ENCODE results near the gene SDC1. TPM values are rescaled to one million over a fixed set of nuclear protein-coding genes. Genes with fewer than 3 reads are reported as not detected.

Gene SDC1
- total and polyA plus RNA-seq, 9 donors: 6.3 to 37.9 (median 13.9) TPM

GRCh38 chr2:20178666-20179465 is 46.1 kb downstream of the SDC1 start:
- WGBS (ENCODE audit: insufficient coverage): 76% methylated on average over 4 of the region's 10 CpGs
- DNase-seq: no peak
- H3K27me3 ChIP-seq (ENCODE audit: control insufficient read depth, insufficient read depth, low read length): no peaks in the 10 kb centered on the region
- H3K4me3 ChIP-seq (ENCODE audit: low read length): no peak overlapping the region
- H3K36me3 ChIP-seq (ENCODE audit: control insufficient read depth, insufficient read depth, low read length): no peaks in the 10 kb centered on the region
- no peaks in the 10 kb centered on the region for H3K9me3 ChIP-seq (replicated peaks; ENCODE audit: control insufficient read depth, low read depth, low read length)
- no peak overlapping the region for H3K27ac ChIP-seq (ENCODE audit: low read length)
- H3K4me1 ChIP-seq (ENCODE audit: control insufficient read depth, insufficient read depth, low read length): no peaks in the 10 kb centered on the region

DNA sequence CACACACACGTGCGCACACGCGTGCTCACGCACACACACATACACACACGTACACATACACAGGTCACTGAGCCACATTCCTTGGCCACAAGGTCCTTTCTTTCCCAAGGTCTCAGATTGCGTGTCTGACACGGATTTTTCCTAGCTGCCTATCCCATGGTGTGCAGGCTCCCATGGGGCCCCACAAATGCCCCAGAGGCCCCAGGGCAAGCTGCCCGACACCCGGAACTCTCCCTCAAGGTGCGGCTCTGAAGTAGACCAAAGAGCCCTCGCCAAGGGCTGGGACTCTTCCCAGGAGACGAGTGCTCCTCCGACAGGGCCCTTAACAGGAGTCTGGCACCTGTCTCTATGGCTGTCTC is 46.7 kb downstream of the SDC1 start:
- no peak overlapping the region for H3K4me3 ChIP-seq (ENCODE audit: low read length)
- no peaks in the 10 kb centered on the region for H3K4me1 ChIP-seq (ENCODE audit: control insufficient read depth, insufficient read depth, low read length)
- WGBS (ENCODE audit: insufficient coverage): 74% methylated on average over 14 of the region's 14 CpGs
- no peaks in the 10 kb centered on the region for H3K9me3 ChIP-seq (replicated peaks; ENCODE audit: control insufficient read depth, low read depth, low read length)
- H3K36me3 ChIP-seq (ENCODE audit: control insufficient read depth, insufficient read depth, low read length): no peaks in the 10 kb centered on the region
- H3K27me3 ChIP-seq (ENCODE audit: control insufficient read depth, insufficient read depth, low read length): no peaks in the 10 kb centered on the region
- H3K27ac ChIP-seq (ENCODE audit: low read length): no peak overlapping the region
- DNase-seq: no peak

GRCh38 chr2:20177556-20178248 is 47.2 kb downstream of the SDC1 start:
- Histone ChIP-seq H3K9me3 (replicated peaks; ENCODE audit: control insufficient read depth, low read depth, low read length) (no peaks in the 10 kb centered on the region), H3K27ac (ENCODE audit: low read length) (no peak overlapping the region), H3K36me3 (ENCODE audit: control insufficient read depth, insufficient read depth, low read length) (no peaks in the 10 kb centered on the region), H3K4me1 (ENCODE audit: control insufficient read depth, insufficient read depth, low read length) (no peaks in the 10 kb centered on the region), H3K4me3 (ENCODE audit: low read length) (no peak overlapping the region), H3K27me3 (ENCODE audit: control insufficient read depth, insufficient read depth, low read length) (no peaks in the 10 kb centered on the region)
- no peak for DNase-seq
- WGBS (ENCODE audit: insufficient coverage): 97% methylated on average over 3 of the region's 10 CpGs

- Histone ChIP-seq H3K4me3 (ENCODE audit: low read length) (no peak overlapping the region), H3K27me3 (ENCODE audit: control insufficient read depth, insufficient read depth, low read length) (no peaks in the 10 kb centered on the region), H3K36me3 (ENCODE audit: control insufficient read depth, insufficient read depth, low read length) (no peaks in the 10 kb centered on the region), H3K4me1 (ENCODE audit: control insufficient read depth, insufficient read depth, low read length) (no peaks in the 10 kb centered on the region), H3K9me3 (replicated peaks; ENCODE audit: control insufficient read depth, low read depth, low read length) (no peaks in the 10 kb centered on the region), H3K27ac (ENCODE audit: low read length) (no peak overlapping the region)
- WGBS (ENCODE audit: insufficient coverage): 92% methylated on average over 4 of the region's 5 CpGs
- DNase-seq: no peak
These were observed 48.2 kb downstream of the SDC1 start for GRCh38 chr2:20176760-20177159.

DNA sequence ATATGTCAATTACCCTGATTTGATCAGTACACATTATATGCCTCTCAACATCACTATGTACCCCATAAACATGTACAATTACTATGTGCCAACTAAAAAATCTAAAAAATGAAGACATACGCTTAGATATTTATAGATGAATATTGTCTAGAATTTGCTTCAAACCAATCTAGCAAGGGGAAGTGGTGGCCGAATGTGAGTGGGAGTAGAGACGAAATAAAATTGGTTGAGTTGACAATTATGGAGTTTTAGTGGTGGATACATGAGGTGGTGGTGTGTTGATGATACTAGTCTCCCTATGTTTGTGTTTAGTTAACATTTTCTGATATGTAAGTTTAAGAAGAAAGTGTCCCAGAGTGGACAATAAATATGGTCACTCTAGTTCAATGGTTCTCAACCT is 49.0 kb downstream of the SDC1 start:
- Histone ChIP-seq H3K9me3 (replicated peaks; ENCODE audit: control insufficient read depth, low read depth, low read length) (no peaks in the 10 kb centered on the region), H3K4me1 (ENCODE audit: control insufficient read depth, insufficient read depth, low read length) (no peaks in the 10 kb centered on the region), H3K36me3 (ENCODE audit: control insufficient read depth, insufficient read depth, low read length) (no peaks in the 10 kb centered on the region), H3K27ac (ENCODE audit: low read length) (no peak overlapping the region), H3K4me3 (ENCODE audit: low read length) (no peak overlapping the region), H3K27me3 (ENCODE audit: control insufficient read depth, insufficient read depth, low read length) (no peaks in the 10 kb centered on the region)
- 86% methylated on average over 2 of the region's 3 CpGs for WGBS (ENCODE audit: insufficient coverage)
- no peak for DNase-seq

- 90% methylated on average over 8 of the region's 8 CpGs for WGBS (ENCODE audit: insufficient coverage)
- no peaks in the 10 kb centered on the region for H3K4me1 ChIP-seq (ENCODE audit: control insufficient read depth, insufficient read depth, low read length)
- no peaks in the 10 kb centered on the region for H3K36me3 ChIP-seq (ENCODE audit: control insufficient read depth, insufficient read depth, low read length)
- H3K27ac ChIP-seq (ENCODE audit: low read length): no peak overlapping the region
- no peaks in the 10 kb centered on the region for H3K27me3 ChIP-seq (ENCODE audit: control insufficient read depth, insufficient read depth, low read length)
- DNase-seq: no peak
- H3K4me3 ChIP-seq (ENCODE audit: low read length): no peak overlapping the region
- H3K9me3 ChIP-seq (replicated peaks; ENCODE audit: control insufficient read depth, low read depth, low read length): no peaks in the 10 kb centered on the region
These were observed 49.7 kb downstream of the SDC1 start for GRCh38 chr2:20175267-20175666.

GRCh38 chr2:20174410-20174809 is 50.5 kb downstream of the SDC1 start:
- Histone ChIP-seq H3K27me3 (ENCODE audit: control insufficient read depth, insufficient read depth, low read length) (peaks cover 2% of the 10 kb centered on the region), H3K36me3 (ENCODE audit: control insufficient read depth, insufficient read depth, low read length) (no peaks in the 10 kb centered on the region), H3K9me3 (replicated peaks; ENCODE audit: control insufficient read depth, low read depth, low read length) (no peaks in the 10 kb centered on the region), H3K27ac (ENCODE audit: low read length) (no peak overlapping the region), H3K4me3 (ENCODE audit: low read length) (no peak overlapping the region), H3K4me1 (ENCODE audit: control insufficient read depth, insufficient read depth, low read length) (no peaks in the 10 kb centered on the region)
- no peak for DNase-seq
- WGBS (ENCODE audit: insufficient coverage): no CpG with 5 or more reads among the region's 2 CpGs

GRCh38 chr2:20173496-20174402 is 51.2 kb downstream of the SDC1 start:
- Histone ChIP-seq H3K27ac (ENCODE audit: low read length) (no peak overlapping the region), H3K27me3 (ENCODE audit: control insufficient read depth, insufficient read depth, low read length) (peaks cover 2% of the 10 kb centered on the region), H3K36me3 (ENCODE audit: control insufficient read depth, insufficient read depth, low read length) (no peaks in the 10 kb centered on the region), H3K4me3 (ENCODE audit: low read length) (no peak overlapping the region), H3K4me1 (ENCODE audit: control insufficient read depth, insufficient read depth, low read length) (peaks cover 3% of the 10 kb centered on the region), H3K9me3 (replicated peaks; ENCODE audit: control insufficient read depth, low read depth, low read length) (no peaks in the 10 kb centered on the region)
- 85% methylated on average over 13 of the region's 14 CpGs for WGBS (ENCODE audit: insufficient coverage)
- DNase-seq: no peak

- peaks cover 10% of the 10 kb centered on the region for H3K4me1 ChIP-seq (ENCODE audit: control insufficient read depth, insufficient read depth, low read length)
- no peaks in the 10 kb centered on the region for H3K36me3 ChIP-seq (ENCODE audit: control insufficient read depth, insufficient read depth, low read length)
- no peaks in the 10 kb centered on the region for H3K9me3 ChIP-seq (replicated peaks; ENCODE audit: control insufficient read depth, low read depth, low read length)
- H3K27me3 ChIP-seq (ENCODE audit: control insufficient read depth, insufficient read depth, low read length): peaks cover 2% of the 10 kb centered on the region
- no peak overlapping the region for H3K27ac ChIP-seq (ENCODE audit: low read length)
- WGBS (ENCODE audit: insufficient coverage): 86% methylated on average over 3 of the region's 5 CpGs
- DNase-seq: no peak
- no peak overlapping the region for H3K4me3 ChIP-seq (ENCODE audit: low read length)
These were observed 51.9 kb downstream of the SDC1 start for GRCh38 chr2:20173064-20173463.

Data from muscle of leg (tissue), 11 donors.